ENCODE data around the gene LCN9. TPM values are rescaled to one million over a fixed set of nuclear protein-coding genes. Genes with fewer than 3 reads are reported as not detected.

LCN9 gene
- total and polyA plus RNA-seq, 4 donors = not detected

GRCh38 chr9:135647884-135648283, 15.2 kb upstream of the LCN9 start:
- DNase-seq = no peak
- no peak for TF ChIP-seq CTCF (IDR thresholded peaks at IDR 0.05; ENCODE audit: control extremely low read depth, extremely low read depth)
- ATAC-seq (ENCODE audit: insufficient read depth, low FRiP score) = no peak
- H3K27me3 ChIP-seq (ENCODE audit: control insufficient read depth in 3 of 3, insufficient read depth in 3 of 3, low read length in 2 of 3) = no peaks in the 10 kb centered on the region
- 90% methylated on average over 4 of the region's 4 CpGs for WGBS, 2 donors
- H3K27ac ChIP-seq (ENCODE audit: low read depth in 1 of 2, low read length in 1 of 2) = no peak overlapping the region
- H3K4me1 ChIP-seq (ENCODE audit: control insufficient read depth in 5 of 5, insufficient read depth in 5 of 5, low read length in 5 of 5) = no peaks in the 10 kb centered on the region
- no peak overlapping the region for H3K4me3 ChIP-seq
- H3K9me3 ChIP-seq (ENCODE audit: control insufficient read depth in 4 of 4, insufficient read depth in 3 of 4, low read length in 3 of 4) = peaks cover 2 to 23% (median 22%) of the 10 kb centered on the region in 4 donors
- H3K9ac ChIP-seq (ENCODE audit: insufficient read depth in 1 of 2, low read length in 2 of 2) = no peak overlapping the region
- no peaks in the 10 kb centered on the region for H3K36me3 ChIP-seq (ENCODE audit: control insufficient read depth in 4 of 4, insufficient read depth in 4 of 4, low read length in 4 of 4)

- Histone ChIP-seq H3K4me1 (ENCODE audit: control insufficient read depth in 5 of 5, insufficient read depth in 5 of 5, low read length in 5 of 5) (no peaks in the 10 kb centered on the region), H3K4me3 (no peak overlapping the region), H3K36me3 (ENCODE audit: control insufficient read depth in 4 of 4, insufficient read depth in 4 of 4, low read length in 4 of 4) (no peaks in the 10 kb centered on the region), H3K9me3 (ENCODE audit: control insufficient read depth in 4 of 4, insufficient read depth in 3 of 4, low read length in 3 of 4) (peaks cover 2 to 23% (median 22%) of the 10 kb centered on the region in 4 donors), H3K27ac (ENCODE audit: low read depth in 1 of 2, low read length in 1 of 2) (no peak overlapping the region), H3K27me3 (ENCODE audit: control insufficient read depth in 3 of 3, insufficient read depth in 3 of 3, low read length in 2 of 3) (no peaks in the 10 kb centered on the region), H3K9ac (ENCODE audit: insufficient read depth in 1 of 2, low read length in 2 of 2) (no peak overlapping the region)
- no peak for TF ChIP-seq CTCF (IDR thresholded peaks at IDR 0.05; ENCODE audit: control extremely low read depth, extremely low read depth)
- 78 to 82% methylated on average over 10 of the region's 10 CpGs for WGBS, 2 donors
- DNase-seq (no peak), ATAC-seq (ENCODE audit: insufficient read depth, low FRiP score) (no peak)
Observed at GRCh38 chr9:135648494-135649410, 14.4 kb upstream of the LCN9 start.

GRCh38 chr9:135649508-135649907, 13.6 kb upstream of the LCN9 start:
- H3K27ac ChIP-seq (ENCODE audit: low read depth in 1 of 2, low read length in 1 of 2) = no peak overlapping the region
- DNase-seq (no peak), ATAC-seq (ENCODE audit: insufficient read depth, low FRiP score) (no peak)
- H3K27me3 ChIP-seq (ENCODE audit: control insufficient read depth in 3 of 3, insufficient read depth in 3 of 3, low read length in 2 of 3) = no peaks in the 10 kb centered on the region
- H3K36me3 ChIP-seq (ENCODE audit: control insufficient read depth in 4 of 4, insufficient read depth in 4 of 4, low read length in 4 of 4) = no peaks in the 10 kb centered on the region
- no peak overlapping the region for H3K9ac ChIP-seq (ENCODE audit: insufficient read depth in 1 of 2, low read length in 2 of 2)
- WGBS, 2 donors = 68 to 83% methylated on average over 2 of the region's 2 CpGs
- no peak overlapping the region for H3K4me3 ChIP-seq
- no peak for TF ChIP-seq CTCF (IDR thresholded peaks at IDR 0.05; ENCODE audit: control extremely low read depth, extremely low read depth)
- peaks cover 2 to 22% (median 20%) of the 10 kb centered on the region in 4 donors for H3K9me3 ChIP-seq (ENCODE audit: control insufficient read depth in 4 of 4, insufficient read depth in 3 of 4, low read length in 3 of 4)
- no peaks in the 10 kb centered on the region for H3K4me1 ChIP-seq (ENCODE audit: control insufficient read depth in 5 of 5, insufficient read depth in 5 of 5, low read length in 5 of 5)
